ENCODE measurements around the gene TARS2.

Gene TARS2

GRCh38 chr1:150521196-150521968, 34.2 kb downstream of the TARS2 start:
- no peaks in the 10 kb centered on the region for H3K36me3 ChIP-seq (ENCODE audit: insufficient read depth)
- peaks cover 14% of the 10 kb centered on the region for H3K4me1 ChIP-seq (ENCODE audit: low read depth, poor library complexity, severe bottlenecking)
- no peak overlapping the region for H3K4me2 ChIP-seq
- H4K20me1 ChIP-seq (ENCODE audit: insufficient read depth): no peaks in the 10 kb centered on the region
- no peak overlapping the region for H3K4me3 ChIP-seq (IDR thresholded peaks at IDR 0.05; ENCODE audit: insufficient read depth, low read depth, low read length)
- no peak overlapping the region for H2AFZ ChIP-seq (ENCODE audit: low read depth)
- no peak overlapping the region for H3K27ac ChIP-seq
- H3K9ac ChIP-seq: no peak overlapping the region
- no peak for TF ChIP-seq CTCF (conservative IDR thresholded peaks at IDR 0.05; ENCODE audit: low read depth, low read length)
- H3K79me2 ChIP-seq (ENCODE audit: insufficient read depth, low read depth): no peaks in the 10 kb centered on the region
- H3K27me3 ChIP-seq (ENCODE audit: insufficient read depth, low read depth): 0 out of 2 replicates have a peak, but pooled peaks cover 2% of the 10 kb centered on the region

- no peak for TF ChIP-seq CTCF (conservative IDR thresholded peaks at IDR 0.05; ENCODE audit: low read depth, low read length)
- Histone ChIP-seq H3K4me1 (ENCODE audit: low read depth, poor library complexity, severe bottlenecking) (peaks cover 10% of the 10 kb centered on the region), H3K27me3 (ENCODE audit: insufficient read depth, low read depth) (no peaks in the 10 kb centered on the region), H3K36me3 (ENCODE audit: insufficient read depth) (no peaks in the 10 kb centered on the region), H3K9ac (no peak overlapping the region), H3K4me2 (no peak overlapping the region), H3K4me3 (IDR thresholded peaks at IDR 0.05; ENCODE audit: insufficient read depth, low read depth, low read length) (no peak overlapping the region), H3K79me2 (ENCODE audit: insufficient read depth, low read depth) (no peaks in the 10 kb centered on the region), H4K20me1 (ENCODE audit: insufficient read depth) (no peaks in the 10 kb centered on the region), H2AFZ (ENCODE audit: low read depth) (no peak overlapping the region), H3K27ac (no peak overlapping the region)
Observed at GRCh38 chr1:150525348-150525747, 38.1 kb downstream of the TARS2 start.

- no peak overlapping the region for H2AFZ ChIP-seq (ENCODE audit: low read depth)
- no peak overlapping the region for H3K4me2 ChIP-seq
Observed at GRCh38 chr1:150528196-150528595, 41.0 kb downstream of the TARS2 start.

GRCh38 chr1:150529017-150529416, 41.8 kb downstream of the TARS2 start:
- no peak overlapping the region for H2AFZ ChIP-seq (ENCODE audit: low read depth)

More at GRCh38 chr1:150528196-150528595, 41.0 kb downstream of the TARS2 start:
- H3K27me3 ChIP-seq (ENCODE audit: insufficient read depth, low read depth): no peaks in the 10 kb centered on the region
- no peaks in the 10 kb centered on the region for H3K36me3 ChIP-seq (ENCODE audit: insufficient read depth)
- H3K9ac ChIP-seq: no peak overlapping the region
- H3K27ac ChIP-seq: no peak overlapping the region
- no peaks in the 10 kb centered on the region for H4K20me1 ChIP-seq (ENCODE audit: insufficient read depth)
- no peak for TF ChIP-seq CTCF (conservative IDR thresholded peaks at IDR 0.05; ENCODE audit: low read depth, low read length)
- H3K79me2 ChIP-seq (ENCODE audit: insufficient read depth, low read depth): no peaks in the 10 kb centered on the region
- peaks cover 5% of the 10 kb centered on the region for H3K4me1 ChIP-seq (ENCODE audit: low read depth, poor library complexity, severe bottlenecking)
- no peak overlapping the region for H3K4me3 ChIP-seq (IDR thresholded peaks at IDR 0.05; ENCODE audit: insufficient read depth, low read depth, low read length)

More at GRCh38 chr1:150529017-150529416, 41.8 kb downstream of the TARS2 start:
- Histone ChIP-seq H4K20me1 (ENCODE audit: insufficient read depth) (no peaks in the 10 kb centered on the region), H3K27me3 (ENCODE audit: insufficient read depth, low read depth) (no peaks in the 10 kb centered on the region), H3K36me3 (ENCODE audit: insufficient read depth) (no peaks in the 10 kb centered on the region), H3K9ac (no peak overlapping the region), H3K79me2 (ENCODE audit: insufficient read depth, low read depth) (no peaks in the 10 kb centered on the region), H3K27ac (no peak overlapping the region), H3K4me2 (no peak overlapping the region), H3K4me3 (IDR thresholded peaks at IDR 0.05; ENCODE audit: insufficient read depth, low read depth, low read length) (no peak overlapping the region), H3K4me1 (ENCODE audit: low read depth, poor library complexity, severe bottlenecking) (peaks cover 5% of the 10 kb centered on the region)
- TF ChIP-seq CTCF (conservative IDR thresholded peaks at IDR 0.05; ENCODE audit: low read depth, low read length): no peak

Measured in KMS-11 (cell line).